ENCODE results near the gene ALDH3A1.

GRCh38 chr17:19739241-19740201, 8.6 kb downstream of the ALDH3A1 start:
- TF ChIP-seq POLR2A (IDR thresholded peaks at IDR 0.05) (no peak), CTCF (IDR thresholded peaks at IDR 0.05 in 8 of 11, conservative IDR thresholded peaks at IDR 0.05 in 3 of 11) (no peak), POLR2AphosphoS5 (IDR thresholded peaks at IDR 0.05) (no peak)

All from spleen (tissue), 7 donors.